ENCODE data around the gene NPR1. TPM values are rescaled to one million over a fixed set of nuclear protein-coding genes. Genes with fewer than 3 reads are reported as not detected.
A peak's percentile ranks its signal among the peaks of the same experiment; 100 is the strongest.

The NPR1 gene
- total and polyA plus RNA-seq, 2 of the 13 experiments (the other 11 are each of a cell fraction or from before 2014, with no cell fraction given) = not detected

- TF ChIP-seq MAF1 (CRISPR knock-in tag; IDR thresholded peaks at IDR 0.05; ENCODE audit: borderline replicate concordance) (no peak), ZNF34 (CRISPR knock-in tag; IDR thresholded peaks at IDR 0.05; ENCODE audit: borderline replicate concordance) (no peak), ZNF687 (CRISPR knock-in tag; IDR thresholded peaks at IDR 0.05) (peak; percentile 94), ZNF501 (CRISPR knock-in tag; IDR thresholded peaks at IDR 0.05) (peak; percentile 96), ELF4 (CRISPR knock-in tag; IDR thresholded peaks at IDR 0.05; ENCODE audit: borderline replicate concordance) (no peak), TRIM24 (CRISPR knock-in tag; IDR thresholded peaks at IDR 0.05) (no peak), ZFP36L1 (CRISPR knock-in tag; IDR thresholded peaks at IDR 0.05) (no peak), TEAD2 (CRISPR knock-in tag; IDR thresholded peaks at IDR 0.05) (no peak), CHCHD3 (CRISPR knock-in tag; IDR thresholded peaks at IDR 0.05) (no peak), ELF1 (CRISPR knock-in tag; IDR thresholded peaks at IDR 0.05) (peak; percentile 34; the same call in 1 of the 2 replicates), ZSCAN30 (CRISPR knock-in tag; IDR thresholded peaks at IDR 0.05) (no peak), ZFP36 (IDR thresholded peaks at IDR 0.05; ENCODE audit: borderline replicate concordance, low read depth, low read length, partially characterized antibody) (no peak), ZNF543 (CRISPR knock-in tag; IDR thresholded peaks at IDR 0.05) (peak; percentile 68; the same call in 1 of the 2 replicates), ZNF660 (CRISPR knock-in tag; IDR thresholded peaks at IDR 0.05; ENCODE audit: borderline replicate concordance, low read depth) (no peak), ZNF576 (CRISPR knock-in tag; IDR thresholded peaks at IDR 0.05) (no peak), ZNF703 (CRISPR knock-in tag; IDR thresholded peaks at IDR 0.05; ENCODE audit: borderline replicate concordance) (peak; percentile 79; the same call in 1 of the 2 replicates), NONO (IDR thresholded peaks at IDR 0.05) (no peak), NONO (CRISPR knock-in tag; conservative IDR thresholded peaks at IDR 0.05) (peak; percentile 88), SCMH1 (CRISPR knock-in tag; IDR thresholded peaks at IDR 0.05; ENCODE audit: borderline replicate concordance) (no peak), ATF1 (CRISPR knock-in tag; IDR thresholded peaks at IDR 0.05) (peak; percentile 86), ZNF138 (CRISPR knock-in tag; IDR thresholded peaks at IDR 0.05; ENCODE audit: low read depth) (peak; percentile 87), ZNF276 (CRISPR knock-in tag; IDR thresholded peaks at IDR 0.05; ENCODE audit: low read depth) (no peak), SIX4 (CRISPR knock-in tag; IDR thresholded peaks at IDR 0.05) (no peak), ZNF567 (CRISPR knock-in tag; IDR thresholded peaks at IDR 0.05; ENCODE audit: borderline replicate concordance) (no peak)
Measured at GRCh38 chr1:153633754-153634665, 44.5 kb upstream of the NPR1 start, which contains the start of gene CHTOP (continued).

Measured in HepG2 (cell line).